ENCODE data around the gene CLOCK. TPM values are rescaled to one million over a fixed set of nuclear protein-coding genes. Genes with fewer than 3 reads are reported as not detected.
A peak's percentile ranks its signal among the peaks of the same experiment; 100 is the strongest.

The CLOCK gene
- total and polyA plus RNA-seq, 9 of the 15 experiments (the other 6 are each of a cell fraction or from before 2014, with no cell fraction given): 3.7 to 14.4 (median 9.4) TPM

DNA sequence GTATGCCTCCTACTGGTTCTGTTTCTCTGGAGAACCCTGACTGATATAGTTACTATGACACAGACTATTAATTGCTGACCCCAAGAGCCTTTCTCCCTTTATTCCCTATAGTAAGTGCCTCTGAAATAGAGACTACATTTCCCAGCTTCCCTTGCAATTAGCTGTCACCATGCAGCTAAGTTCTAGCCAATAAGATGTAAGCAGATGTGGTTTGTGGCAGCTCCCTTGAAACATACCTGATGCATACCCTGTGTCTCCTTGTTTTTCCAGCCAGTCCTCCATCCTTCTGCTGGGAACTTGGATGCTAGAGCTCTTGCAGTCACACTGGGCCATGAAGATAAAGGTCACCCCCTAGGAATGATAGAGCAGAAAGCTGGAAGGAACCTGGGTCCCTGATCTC is 160.6 kb downstream of the CLOCK start (continued):
- TF ChIP-seq, protein P1, sequence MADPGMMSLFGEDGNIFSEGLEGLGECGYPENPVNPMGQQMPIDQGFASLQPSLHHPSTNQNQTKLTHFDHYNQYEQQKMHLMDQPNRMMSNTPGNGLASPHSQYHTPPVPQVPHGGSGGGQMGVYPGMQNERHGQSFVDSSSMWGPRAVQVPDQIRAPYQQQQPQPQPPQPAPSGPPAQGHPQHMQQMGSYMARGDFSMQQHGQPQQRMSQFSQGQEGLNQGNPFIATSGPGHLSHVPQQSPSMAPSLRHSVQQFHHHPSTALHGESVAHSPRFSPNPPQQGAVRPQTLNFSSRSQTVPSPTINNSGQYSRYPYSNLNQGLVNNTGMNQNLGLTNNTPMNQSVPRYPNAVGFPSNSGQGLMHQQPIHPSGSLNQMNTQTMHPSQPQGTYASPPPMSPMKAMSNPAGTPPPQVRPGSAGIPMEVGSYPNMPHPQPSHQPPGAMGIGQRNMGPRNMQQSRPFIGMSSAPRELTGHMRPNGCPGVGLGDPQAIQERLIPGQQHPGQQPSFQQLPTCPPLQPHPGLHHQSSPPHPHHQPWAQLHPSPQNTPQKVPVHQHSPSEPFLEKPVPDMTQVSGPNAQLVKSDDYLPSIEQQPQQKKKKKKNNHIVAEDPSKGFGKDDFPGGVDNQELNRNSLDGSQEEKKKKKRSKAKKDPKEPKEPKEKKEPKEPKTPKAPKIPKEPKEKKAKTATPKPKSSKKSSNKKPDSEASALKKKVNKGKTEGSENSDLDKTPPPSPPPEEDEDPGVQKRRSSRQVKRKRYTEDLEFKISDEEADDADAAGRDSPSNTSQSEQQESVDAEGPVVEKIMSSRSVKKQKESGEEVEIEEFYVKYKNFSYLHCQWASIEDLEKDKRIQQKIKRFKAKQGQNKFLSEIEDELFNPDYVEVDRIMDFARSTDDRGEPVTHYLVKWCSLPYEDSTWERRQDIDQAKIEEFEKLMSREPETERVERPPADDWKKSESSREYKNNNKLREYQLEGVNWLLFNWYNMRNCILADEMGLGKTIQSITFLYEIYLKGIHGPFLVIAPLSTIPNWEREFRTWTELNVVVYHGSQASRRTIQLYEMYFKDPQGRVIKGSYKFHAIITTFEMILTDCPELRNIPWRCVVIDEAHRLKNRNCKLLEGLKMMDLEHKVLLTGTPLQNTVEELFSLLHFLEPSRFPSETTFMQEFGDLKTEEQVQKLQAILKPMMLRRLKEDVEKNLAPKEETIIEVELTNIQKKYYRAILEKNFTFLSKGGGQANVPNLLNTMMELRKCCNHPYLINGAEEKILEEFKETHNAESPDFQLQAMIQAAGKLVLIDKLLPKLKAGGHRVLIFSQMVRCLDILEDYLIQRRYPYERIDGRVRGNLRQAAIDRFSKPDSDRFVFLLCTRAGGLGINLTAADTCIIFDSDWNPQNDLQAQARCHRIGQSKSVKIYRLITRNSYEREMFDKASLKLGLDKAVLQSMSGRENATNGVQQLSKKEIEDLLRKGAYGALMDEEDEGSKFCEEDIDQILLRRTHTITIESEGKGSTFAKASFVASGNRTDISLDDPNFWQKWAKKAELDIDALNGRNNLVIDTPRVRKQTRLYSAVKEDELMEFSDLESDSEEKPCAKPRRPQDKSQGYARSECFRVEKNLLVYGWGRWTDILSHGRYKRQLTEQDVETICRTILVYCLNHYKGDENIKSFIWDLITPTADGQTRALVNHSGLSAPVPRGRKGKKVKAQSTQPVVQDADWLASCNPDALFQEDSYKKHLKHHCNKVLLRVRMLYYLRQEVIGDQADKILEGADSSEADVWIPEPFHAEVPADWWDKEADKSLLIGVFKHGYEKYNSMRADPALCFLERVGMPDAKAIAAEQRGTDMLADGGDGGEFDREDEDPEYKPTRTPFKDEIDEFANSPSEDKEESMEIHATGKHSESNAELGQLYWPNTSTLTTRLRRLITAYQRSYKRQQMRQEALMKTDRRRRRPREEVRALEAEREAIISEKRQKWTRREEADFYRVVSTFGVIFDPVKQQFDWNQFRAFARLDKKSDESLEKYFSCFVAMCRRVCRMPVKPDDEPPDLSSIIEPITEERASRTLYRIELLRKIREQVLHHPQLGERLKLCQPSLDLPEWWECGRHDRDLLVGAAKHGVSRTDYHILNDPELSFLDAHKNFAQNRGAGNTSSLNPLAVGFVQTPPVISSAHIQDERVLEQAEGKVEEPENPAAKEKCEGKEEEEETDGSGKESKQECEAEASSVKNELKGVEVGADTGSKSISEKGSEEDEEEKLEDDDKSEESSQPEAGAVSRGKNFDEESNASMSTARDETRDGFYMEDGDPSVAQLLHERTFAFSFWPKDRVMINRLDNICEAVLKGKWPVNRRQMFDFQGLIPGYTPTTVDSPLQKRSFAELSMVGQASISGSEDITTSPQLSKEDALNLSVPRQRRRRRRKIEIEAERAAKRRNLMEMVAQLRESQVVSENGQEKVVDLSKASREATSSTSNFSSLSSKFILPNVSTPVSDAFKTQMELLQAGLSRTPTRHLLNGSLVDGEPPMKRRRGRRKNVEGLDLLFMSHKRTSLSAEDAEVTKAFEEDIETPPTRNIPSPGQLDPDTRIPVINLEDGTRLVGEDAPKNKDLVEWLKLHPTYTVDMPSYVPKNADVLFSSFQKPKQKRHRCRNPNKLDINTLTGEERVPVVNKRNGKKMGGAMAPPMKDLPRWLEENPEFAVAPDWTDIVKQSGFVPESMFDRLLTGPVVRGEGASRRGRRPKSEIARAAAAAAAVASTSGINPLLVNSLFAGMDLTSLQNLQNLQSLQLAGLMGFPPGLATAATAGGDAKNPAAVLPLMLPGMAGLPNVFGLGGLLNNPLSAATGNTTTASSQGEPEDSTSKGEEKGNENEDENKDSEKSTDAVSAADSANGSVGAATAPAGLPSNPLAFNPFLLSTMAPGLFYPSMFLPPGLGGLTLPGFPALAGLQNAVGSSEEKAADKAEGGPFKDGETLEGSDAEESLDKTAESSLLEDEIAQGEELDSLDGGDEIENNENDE (IDR thresholded peaks at IDR 0.05; ENCODE audit: low read depth, low read length): no peak
- TF ChIP-seq ZNF76 (CRISPR knock-in tag; IDR thresholded peaks at IDR 0.05; ENCODE audit: borderline replicate concordance): no peak
- TF ChIP-seq KDM1A (IDR thresholded peaks at IDR 0.05): no peak
- peak; percentile 46 for TF ChIP-seq MEIS2 (IDR thresholded peaks at IDR 0.05; ENCODE audit: partially characterized antibody)
- no peak for TF ChIP-seq SP1 (CRISPR knock-in tag; IDR thresholded peaks at IDR 0.05)
- TF ChIP-seq, protein P2, sequence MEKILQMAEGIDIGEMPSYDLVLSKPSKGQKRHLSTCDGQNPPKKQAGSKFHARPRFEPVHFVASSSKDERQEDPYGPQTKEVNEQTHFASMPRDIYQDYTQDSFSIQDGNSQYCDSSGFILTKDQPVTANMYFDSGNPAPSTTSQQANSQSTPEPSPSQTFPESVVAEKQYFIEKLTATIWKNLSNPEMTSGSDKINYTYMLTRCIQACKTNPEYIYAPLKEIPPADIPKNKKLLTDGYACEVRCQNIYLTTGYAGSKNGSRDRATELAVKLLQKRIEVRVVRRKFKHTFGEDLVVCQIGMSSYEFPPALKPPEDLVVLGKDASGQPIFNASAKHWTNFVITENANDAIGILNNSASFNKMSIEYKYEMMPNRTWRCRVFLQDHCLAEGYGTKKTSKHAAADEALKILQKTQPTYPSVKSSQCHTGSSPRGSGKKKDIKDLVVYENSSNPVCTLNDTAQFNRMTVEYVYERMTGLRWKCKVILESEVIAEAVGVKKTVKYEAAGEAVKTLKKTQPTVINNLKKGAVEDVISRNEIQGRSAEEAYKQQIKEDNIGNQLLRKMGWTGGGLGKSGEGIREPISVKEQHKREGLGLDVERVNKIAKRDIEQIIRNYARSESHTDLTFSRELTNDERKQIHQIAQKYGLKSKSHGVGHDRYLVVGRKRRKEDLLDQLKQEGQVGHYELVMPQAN (IDR thresholded peaks at IDR 0.05; ENCODE audit: borderline replicate concordance): no peak
- TF ChIP-seq PHF20 (IDR thresholded peaks at IDR 0.05; ENCODE audit: partially characterized antibody): no peak
- TF ChIP-seq IFI16 (CRISPR knock-in tag; IDR thresholded peaks at IDR 0.05): no peak
- TF ChIP-seq, protein P3, sequence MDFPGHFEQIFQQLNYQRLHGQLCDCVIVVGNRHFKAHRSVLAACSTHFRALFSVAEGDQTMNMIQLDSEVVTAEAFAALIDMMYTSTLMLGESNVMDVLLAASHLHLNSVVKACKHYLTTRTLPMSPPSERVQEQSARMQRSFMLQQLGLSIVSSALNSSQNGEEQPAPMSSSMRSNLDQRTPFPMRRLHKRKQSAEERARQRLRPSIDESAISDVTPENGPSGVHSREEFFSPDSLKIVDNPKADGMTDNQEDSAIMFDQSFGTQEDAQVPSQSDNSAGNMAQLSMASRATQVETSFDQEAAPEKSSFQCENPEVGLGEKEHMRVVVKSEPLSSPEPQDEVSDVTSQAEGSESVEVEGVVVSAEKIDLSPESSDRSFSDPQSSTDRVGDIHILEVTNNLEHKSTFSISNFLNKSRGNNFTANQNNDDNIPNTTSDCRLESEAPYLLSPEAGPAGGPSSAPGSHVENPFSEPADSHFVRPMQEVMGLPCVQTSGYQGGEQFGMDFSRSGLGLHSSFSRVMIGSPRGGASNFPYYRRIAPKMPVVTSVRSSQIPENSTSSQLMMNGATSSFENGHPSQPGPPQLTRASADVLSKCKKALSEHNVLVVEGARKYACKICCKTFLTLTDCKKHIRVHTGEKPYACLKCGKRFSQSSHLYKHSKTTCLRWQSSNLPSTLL (IDR thresholded peaks at IDR 0.05): no peak

Measured in K562 (cell line).